ACHN (cell line): ENCODE measurements around the gene CEACAM1.
"Not testable (repeated sequence)": the region's sequence is repeated elsewhere in the genome, so short reads cannot be mapped to it uniquely, and the experiment has no call there.

ENCODE experiments used
- DNase-seq: peaks from one replicate; pipeline ENCODE4 v3.0.0-alpha.2; 2015
- in situ Hi-C: cut with HindIII; loops from 2 replicates; pipeline ENCODE4 v1.10.0; 2017; ENCODE audit warnings: low sequenced_read_pairs, low pct_ligation_motif_present, low pct_unique_long_range_greater_than_20kb

The CEACAM1 gene

DNA sequence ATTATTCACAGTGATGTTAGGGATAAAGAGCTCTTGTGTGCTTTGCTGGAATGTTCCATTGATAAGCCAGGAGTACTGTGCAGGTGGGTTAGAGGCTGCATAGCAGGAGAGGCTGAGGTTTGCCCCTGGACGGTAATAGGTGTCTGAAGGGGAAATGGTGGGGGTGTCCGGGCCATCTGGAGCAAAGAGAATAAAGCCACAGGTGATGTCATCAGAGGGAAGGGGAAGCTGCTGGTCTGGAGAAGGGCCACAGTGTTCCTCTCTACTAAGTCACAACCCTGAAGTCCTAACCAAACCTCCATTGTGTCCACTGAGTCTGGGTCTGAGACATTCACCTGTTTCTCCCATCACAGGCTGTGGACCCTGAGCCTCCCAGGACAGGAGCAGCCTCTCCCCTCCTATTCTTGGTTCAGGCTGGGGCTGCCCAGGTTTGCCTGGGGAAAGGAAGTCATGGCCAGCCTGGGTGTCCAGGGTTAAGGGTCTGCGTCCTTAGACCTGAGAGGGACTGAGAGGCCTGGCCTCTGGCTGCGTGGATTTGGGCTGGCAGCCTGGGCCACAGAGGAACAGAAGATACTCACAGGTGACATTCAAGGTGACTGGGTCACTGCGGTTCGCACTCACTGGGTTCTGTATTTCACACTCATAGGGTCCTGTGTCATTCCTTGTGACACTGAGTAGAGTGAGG is 6.8 kb downstream of the CEACAM1 start:
- in situ Hi-C loops, result no loop called here

DNA sequence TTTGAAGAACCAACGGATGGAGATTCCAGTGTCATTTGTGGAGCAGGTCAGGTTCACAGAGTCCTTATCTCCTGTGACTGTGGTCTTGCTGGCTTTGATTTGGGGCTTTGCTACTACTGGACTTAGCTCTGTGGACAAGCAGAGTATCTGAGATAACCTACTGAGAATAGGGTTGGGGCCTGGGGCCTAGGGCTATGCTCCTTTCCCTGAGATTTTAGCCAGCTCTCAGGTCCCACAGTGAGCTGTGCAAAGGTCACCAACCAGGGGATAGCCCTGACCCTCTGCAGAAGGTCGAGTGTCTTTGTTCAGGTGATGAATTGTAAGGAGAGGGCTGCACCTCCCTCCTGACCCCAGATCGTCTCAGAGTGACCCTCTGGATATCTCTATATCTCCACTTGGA is 9.2 kb downstream of the CEACAM1 start:
- no peak for DNase-seq
- in situ Hi-C loops, result no loop called here

More for the DNA sequence above, 6.8 kb downstream of the CEACAM1 start:
- DNase-seq, result no peak

DNA sequence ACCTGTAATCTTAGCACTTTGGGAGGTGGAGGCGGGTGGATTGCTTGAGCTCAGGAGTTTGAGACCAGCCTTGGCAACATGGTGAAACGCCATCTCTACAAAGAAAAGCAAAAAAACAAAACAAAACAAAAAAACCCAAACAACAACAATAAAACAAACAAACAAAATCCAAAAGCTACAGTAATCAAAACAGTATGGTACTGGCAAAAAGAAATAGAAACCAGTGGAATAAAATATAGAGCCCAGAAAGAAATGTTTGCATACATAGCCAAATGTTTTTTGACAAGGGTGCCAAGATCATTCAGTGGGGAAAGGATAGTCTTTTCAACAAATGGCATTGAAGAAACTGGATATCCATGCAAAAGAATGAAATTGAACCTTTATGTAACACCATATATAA is 11.5 kb downstream of the CEACAM1 start:
- in situ Hi-C loops, result no loop called here

DNA sequence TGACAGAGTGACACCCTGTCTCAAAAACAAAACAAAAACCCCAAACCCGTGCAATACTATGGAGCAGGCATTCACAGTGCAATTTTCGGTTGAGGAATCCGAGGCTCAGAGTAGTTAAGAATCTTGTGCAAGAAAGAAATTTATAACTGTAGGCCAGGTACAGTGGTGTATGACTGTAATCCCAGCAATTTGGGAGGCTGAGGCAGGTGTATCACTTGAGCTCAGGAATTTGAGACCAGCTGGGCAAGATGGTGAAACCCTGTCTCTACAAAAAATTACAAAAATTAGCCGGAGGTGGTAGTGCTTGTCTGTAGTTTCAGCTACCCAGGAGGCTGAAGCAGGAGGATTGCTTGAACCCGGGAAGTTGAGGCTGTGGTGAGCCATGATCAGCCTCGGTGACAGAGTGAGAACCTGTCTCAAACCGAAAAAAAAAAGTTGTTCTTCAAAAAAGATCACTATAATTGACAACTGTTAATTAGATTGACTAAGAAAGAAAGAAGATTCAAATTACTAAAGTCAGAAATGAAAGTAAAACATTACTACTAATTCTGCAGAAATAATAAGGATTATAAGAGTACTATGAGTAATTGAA is 12.9 kb downstream of the CEACAM1 start:
- in situ Hi-C loops, result no loop called here
- no peak for DNase-seq

More for the DNA sequence above, 11.5 kb downstream of the CEACAM1 start:
- no peak for DNase-seq

DNA sequence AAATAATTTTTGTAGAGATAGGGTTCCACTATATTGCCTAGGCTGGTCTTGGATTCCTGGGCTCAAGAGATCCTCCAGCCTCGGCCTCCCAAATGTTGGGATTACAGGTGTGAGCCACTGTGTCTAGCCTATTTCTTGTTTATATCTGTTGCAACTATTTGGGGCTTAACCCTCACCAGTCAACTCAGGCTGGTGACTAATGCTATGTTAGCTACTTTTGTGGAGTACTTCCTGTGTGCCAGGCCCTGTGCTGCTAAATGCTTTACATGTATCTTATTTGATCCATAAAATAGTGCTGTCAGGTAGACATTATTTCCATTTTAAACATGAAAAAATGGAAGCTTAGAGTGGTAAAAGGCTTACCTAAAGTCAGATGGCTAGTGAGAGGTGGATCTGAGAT is 13.8 kb downstream of the CEACAM1 start:
- in situ Hi-C loops, result no loop called here
- no peak for DNase-seq

DNA sequence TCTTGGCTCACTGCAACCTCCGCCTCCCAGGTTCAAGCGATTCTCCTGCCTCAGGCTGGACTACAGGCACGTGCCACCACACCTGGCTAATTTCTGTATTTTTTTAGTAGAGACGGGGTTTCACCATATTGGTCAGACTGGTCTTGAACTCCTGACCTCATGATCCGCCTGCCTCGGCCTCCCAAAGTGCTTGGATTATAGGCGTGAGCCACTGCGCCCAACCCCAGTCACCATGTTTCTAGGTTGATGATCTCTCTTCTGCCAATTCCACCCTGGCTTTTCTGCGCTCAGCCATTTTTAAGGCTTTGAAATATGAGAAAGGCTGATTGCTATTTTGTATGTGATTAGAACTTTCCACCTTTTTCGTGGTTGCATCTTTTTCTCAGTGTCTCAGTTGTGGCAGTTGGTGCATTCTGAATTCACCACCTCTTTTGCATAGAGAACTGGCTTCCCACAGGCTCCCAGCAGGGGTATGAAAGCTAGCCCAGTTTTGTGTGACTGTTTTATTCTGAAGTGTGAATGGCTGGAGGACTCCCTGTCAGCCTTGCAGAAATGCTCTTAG is 15.5 kb downstream of the CEACAM1 start:
- in situ Hi-C loops, result no loop called here
- DNase-seq, result no peak

DNA sequence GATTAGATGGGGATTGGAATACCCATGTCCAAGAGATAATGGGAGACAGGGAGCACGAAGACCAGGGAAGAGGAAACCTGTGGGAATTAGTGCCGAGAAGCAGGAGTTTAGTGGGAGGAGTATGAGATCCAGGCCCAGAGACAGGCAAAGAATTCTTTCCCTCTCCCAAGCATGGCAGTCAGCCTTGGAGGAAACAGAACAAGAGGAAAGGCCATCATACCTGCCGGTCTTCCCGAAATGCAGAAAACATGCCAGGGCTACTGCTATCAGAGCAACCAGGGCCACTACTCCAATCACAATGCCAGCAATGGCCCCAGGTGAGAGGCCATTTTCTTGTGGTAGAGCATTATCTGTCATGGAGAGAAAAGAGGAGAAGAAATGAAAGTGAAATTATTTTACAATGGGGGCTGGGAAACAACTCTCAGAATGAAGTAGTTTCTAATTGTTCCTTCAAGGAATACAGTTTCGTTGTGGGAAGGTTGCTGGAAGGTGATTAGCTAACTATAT is 16.1 kb downstream of the CEACAM1 start:
- in situ Hi-C loops, result no loop called here
- no peak for DNase-seq

DNA sequence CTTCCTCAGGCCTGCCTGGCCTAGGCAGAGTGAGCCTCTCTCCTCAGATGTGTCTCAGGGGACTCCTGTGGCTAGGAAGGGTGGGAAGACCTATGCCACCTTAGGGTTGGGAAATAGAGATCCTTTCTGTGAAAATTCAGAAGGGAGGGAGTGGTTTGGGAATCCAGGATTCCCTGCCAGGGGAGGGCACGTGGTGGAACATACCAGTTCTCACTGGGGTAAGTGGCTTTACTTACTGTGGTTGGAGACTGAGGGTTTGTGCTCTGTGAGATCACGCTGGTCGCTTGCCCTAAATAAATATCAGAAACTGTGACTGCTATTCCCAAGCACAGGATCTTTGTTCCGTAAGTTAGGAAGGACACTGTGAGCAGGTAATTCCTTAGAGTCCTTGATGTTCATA is 16.9 kb downstream of the CEACAM1 start:
- in situ Hi-C loops, result no loop called here
- DNase-seq, result no peak

DNA sequence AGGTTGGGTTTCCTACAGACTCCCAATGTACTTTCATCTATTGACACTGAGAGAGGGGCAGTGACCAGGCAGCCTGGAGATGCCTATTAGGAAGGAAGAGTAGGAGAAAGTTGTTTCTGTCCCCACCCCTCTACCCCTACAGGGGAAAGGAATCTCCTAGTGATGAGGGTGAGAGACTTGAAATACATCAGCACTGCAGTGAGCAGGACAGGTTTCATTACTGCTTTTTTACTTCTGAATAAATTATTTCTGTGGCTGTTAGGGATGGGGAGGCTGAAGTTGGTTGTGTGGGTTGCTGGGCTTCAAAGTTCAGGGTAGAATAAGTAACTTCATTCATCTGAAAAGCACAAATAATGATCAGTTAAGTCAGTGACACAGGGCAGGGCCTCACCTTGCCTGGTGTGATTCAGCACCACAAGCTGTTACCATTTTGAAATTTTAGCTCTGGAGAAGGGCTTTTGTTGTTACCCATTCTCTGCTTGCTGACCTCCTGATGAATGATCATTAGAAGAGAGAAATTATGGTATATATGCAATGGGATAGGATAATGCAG is 19.3 kb downstream of the CEACAM1 start:
- no peak for DNase-seq
- in situ Hi-C loops, result no loop called here

DNA sequence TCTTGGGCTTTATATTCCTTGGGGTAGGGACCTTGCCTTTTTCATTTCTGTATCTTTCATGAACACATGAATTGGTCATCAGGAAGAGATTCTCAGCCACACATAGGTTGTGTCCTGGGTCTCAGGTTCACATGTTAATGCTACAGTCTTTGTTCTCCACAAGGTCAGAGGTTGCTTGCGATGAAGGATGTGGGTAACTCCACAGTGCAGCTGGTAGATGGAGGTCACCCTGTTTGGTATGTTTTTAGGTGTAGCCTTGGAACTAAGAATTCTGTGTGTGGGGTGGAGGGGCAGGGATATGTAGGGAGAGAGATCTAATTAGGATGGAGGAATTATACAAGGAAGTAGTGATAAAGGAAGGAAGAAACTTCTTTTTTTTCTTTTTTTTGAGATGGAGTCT is 23.2 kb downstream of the CEACAM1 start:
- no peak for DNase-seq
- in situ Hi-C loops, result no loop called here

DNA sequence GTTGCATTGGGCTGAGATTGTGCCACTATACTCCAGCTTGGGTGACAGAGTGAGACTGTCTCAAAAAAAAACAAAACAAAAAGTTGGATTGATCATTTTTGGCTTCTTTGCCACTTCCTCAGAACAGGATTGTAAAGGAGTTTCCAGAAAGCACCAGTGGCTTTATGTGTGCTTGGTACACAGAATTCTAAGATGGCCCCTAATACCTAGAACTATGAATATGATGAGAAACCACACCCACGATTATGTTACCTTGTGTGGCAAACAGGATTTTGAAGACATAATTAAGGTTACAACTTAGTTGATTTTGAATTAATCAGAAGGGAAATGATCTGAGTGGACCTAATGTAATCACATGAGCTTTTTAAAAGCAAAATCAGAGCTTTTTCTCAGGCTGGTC is 26.5 kb downstream of the CEACAM1 start:
- no peak for DNase-seq
- in situ Hi-C loops, result no loop called here

DNA sequence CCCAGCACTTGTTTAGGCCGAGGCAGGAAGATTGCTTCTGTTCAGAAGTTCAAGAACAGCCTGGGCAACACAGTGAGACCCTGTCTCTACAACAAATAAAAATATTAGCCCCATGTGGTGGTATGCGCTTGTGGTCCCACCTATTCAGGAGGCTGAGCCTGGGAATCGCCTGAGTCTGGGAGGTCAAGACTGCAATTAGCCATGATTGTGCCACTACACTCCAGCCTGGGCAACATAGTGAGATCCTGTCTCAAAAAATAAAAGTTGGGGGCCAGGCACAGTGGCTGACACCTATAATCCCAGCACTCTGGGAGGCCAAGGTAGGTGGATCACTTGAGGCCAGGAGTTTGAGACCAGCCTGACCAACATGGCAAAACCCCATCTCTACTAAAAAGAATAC is 27.0 kb downstream of the CEACAM1 start:
- DNase-seq, in situ Hi-C loops: not testable (repeated sequence)

DNA sequence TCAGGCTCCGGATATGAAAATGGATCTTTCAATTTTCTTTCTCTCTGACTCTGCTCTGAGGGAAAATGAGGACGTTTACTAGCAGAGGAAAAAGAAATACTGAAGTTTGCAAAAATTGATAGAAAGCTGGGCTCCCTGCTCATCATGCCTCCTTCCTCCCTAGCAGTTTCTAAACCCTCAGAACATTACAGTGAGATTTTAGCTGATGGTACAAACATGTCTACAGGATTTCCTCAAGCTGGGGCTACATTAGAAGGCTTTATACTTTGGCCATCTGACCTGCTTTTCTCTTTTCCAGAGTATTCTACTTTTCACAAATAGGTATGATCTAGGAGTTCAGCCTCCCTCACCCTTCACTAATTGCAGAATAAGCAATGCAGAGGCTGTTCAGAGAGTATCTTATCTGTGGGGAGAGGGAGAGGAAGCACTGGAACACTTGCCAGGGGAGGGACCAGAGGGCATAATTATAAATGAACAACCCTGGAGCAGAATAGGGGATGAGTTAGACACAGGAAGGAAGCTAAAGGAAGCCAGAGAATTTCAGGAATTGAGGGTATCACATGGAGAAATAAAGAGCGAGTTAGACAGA is 30.0 kb downstream of the CEACAM1 start:
- in situ Hi-C loops, result no loop called here
- DNase-seq, result no peak

DNA sequence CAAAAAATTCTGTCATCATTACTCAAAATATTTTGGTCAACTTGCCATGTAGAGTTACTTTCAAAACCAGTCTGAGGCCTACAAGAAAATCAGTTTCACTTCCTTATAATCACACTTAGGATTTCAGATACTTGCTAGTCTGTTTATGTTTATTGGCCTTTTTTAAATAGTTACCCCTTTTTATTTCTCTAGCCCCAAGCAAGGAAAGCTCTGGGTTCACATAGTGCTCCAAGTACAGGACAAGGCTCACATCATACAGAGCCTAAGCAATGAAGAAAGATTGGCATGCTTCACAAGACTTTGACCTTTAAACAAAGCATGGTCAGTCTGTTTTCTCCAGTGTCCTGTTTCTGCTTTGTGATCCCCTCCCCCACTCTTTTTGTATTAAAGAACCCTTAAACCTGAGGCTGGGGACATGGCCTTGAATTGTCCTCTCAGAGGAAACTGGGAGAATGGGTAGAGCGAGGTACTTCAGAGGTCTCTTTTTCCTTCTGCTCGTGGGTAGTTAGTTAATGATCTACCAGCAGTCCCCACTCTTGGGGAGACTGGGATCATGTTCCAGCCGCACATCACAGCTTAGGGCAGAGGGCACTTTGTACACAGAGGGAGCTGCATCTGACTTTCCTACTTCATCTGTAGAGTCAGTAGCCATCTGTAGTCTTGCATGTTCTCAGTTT is 30.7 kb downstream of the CEACAM1 start:
- in situ Hi-C loops, result no loop called here
- no peak for DNase-seq

DNA sequence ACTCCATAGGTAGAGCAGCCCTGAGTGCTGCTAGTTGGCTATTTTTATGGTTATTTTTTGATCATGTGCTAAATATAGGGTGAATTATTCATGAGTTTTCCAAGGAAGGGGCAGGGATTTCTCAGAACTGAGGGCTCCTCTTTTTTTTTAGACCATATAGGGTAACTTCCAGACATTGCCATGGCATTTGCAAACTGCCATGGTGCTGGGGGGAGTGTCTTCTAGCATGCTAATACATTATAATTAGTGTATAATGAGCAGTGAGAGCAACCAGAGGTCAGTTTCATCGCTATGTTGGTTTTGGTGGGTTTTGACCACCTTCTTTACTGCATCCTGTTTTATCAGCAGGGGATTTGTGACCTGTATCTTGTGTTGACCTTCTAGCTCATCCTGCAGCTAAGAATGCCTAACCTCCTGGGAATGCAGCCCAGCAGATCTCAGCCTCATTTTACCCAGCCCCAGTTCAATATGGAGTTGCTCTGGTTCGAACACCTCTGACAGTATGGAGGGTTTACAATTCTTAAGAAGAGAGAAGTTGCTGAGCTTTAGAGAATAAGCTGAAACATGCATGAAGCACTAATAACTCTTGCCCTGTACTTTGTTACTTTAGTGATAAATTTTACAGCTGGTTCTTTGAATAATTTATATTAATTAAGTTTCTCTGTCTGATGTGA is 31.7 kb downstream of the CEACAM1 start:
- DNase-seq, result no peak
- in situ Hi-C loops, result no loop called here

DNA sequence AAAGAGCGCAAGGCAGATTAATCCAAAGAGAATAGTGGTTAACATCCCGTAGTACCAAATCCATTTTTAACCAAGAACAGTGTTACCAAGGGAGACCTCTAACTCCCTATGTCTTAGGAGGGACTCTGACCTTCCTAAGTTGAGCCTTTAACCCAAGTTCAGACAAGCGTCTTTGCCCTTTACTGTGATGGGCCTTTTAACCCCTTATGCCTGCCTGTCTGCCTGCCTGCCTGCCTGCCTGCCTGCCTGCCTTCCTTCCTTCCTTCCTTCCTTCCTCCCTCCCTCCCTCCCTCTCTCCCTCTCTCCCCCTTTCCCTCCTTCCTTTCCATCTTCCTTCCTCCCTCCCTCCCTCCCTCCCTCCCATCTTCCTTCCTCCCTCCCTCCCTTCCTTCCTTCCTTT is 32.6 kb downstream of the CEACAM1 start:
- in situ Hi-C loops, result no loop called here
- no peak for DNase-seq

DNA sequence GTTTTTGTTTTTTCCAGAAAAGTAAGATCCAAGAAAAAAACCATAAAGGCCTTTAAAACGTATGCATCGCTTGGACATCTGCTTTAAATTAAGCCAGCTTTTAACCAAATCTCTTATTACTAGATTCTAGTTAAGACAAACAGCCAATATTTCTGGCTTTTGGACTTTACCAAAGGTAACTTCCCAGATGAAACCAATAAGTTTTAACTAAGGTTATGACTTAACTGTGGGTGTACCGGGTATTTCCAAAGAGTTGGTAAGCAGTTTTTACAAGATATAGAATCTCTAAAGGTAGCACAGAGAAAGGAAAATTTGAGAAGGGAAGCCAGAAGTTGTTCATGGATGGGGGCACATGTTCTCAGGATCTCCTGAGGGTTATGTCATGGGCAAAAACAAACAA is 34.0 kb downstream of the CEACAM1 start:
- in situ Hi-C loops, result no loop called here
- no peak for DNase-seq

DNA sequence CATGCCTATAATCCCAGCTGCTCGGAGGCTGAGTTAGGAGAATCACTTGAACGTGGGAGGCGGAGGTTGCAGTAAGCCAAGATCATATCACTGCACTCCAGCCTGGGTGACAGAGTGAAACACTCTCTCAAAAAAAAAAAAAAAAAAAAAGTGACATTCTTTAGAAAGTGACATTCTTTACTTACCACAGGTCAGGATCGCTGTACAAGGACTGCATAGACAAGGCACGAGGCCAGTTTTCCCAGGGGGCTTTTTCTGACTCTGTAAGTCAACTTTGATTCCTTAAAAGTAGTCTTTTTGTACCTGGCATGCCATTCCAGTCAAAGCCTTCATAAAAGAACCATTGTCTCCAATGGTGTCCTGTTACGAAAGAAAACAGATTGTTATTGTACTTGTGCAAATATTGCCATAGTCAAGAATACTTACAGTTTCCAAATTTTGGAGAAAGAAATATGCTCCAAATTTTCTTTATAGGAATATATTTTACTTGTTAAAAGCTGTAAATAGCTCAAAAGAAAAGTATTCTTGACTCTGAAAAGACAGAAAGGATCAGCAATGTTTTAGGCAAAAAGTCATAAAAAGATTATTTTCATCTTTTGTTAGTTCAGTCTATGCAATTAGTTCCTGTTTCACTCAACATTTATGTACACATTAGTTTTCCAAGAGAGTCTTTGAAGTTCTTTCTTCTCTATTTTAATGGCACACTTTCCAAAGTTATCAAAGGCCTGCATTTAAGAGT is 39.3 kb downstream of the CEACAM1 start:
- in situ Hi-C loops, result no loop called here
- DNase-seq, result no peak
